Measurements from ENCODE around the gene AGPAT2.
"Not testable (repeated sequence)": the region's sequence is repeated elsewhere in the genome, so short reads cannot be mapped to it uniquely, and the experiment has no call there.

DNA sequence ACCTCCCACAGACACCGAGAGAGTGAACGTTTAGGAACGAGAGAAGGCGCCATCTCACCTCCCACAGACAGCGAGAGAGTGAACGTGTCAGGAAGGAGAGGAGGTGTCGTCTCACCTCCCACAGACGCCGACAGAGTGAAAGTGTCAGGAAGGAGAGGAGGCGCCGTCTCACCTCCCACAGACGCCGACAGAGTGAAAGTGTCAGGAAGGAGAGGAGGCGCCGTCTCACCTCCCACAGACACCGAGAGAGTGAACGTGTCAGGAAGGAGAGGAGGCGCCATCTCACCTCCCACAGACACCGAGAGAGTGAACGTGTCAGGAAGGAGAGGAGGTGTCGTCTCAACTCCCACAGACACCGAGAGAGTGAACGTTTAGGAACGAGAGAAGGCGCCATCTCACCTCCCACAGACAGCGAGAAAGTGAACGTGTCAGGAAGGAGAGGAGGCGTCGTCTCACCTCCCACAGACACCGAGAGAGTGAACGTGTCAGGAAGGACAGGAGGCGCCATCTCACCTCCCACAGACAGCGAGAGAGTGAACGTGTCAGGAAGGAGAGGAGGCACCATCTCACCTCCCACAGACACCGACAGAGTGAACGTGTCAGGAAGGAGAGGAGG lies 54.7 kb downstream of the AGPAT2 start:
- TF ChIP-seq CTCF, EZH2phosphoT487, EZH2 (IDR thresholded peaks at IDR 0.05): not testable (repeated sequence)
